HG03139 (cell line): Measurements from ENCODE around the gene ZSCAN32.

Source experiments
- ATAC-seq: cut with Tn5 transposase; IDR thresholded peaks from one replicate; pipeline ENCODE4 v1.9.1; 2021; ENCODE audit not compliant: unreplicated experiment

Gene ZSCAN32

GRCh38 chr16:3400779-3401688, at the start of gene ZSCAN32, which contains the start of gene ZNF174:
Gene ZSCAN32 (minus strand): TSS chr16:3401004. CDS start chr16:3397557, 3,447 bp downstream.
Gene ZNF174 (plus strand): TSS chr16:3401215. CDS start chr16:3402005, 790 bp downstream.
- ATAC-seq: peak; percentile 97

GRCh38 chr16:3444032-3444388, 43.2 kb upstream of the ZSCAN32 start:
- ATAC-seq: peak; percentile 13

GRCh38 chr16:3443108-3444031, 42.6 kb upstream of the ZSCAN32 start, which contains the start of the genes NAA60 and ZNF597:
Gene NAA60 (plus strand): TSS chr16:3443680. CDS start chr16:3476228, 32,548 bp downstream.
Gene ZNF597 (minus strand): TSS chr16:3443504. CDS start chr16:3443153, 351 bp downstream.
- peak; percentile 92 for ATAC-seq

GRCh38 chr16:3439637-3440036, 38.8 kb upstream of the ZSCAN32 start:
- ATAC-seq: no peak

GRCh38 chr16:3434373-3434772, 33.6 kb upstream of the ZSCAN32 start:
- no peak for ATAC-seq

- no peak for ATAC-seq
These were observed 31.0 kb upstream of the ZSCAN32 start for GRCh38 chr16:3431779-3432219.

GRCh38 chr16:3413730-3414379, 13.1 kb upstream of the ZSCAN32 start:
- ATAC-seq: no peak

- no peak for ATAC-seq
These were observed 7.9 kb upstream of the ZSCAN32 start for GRCh38 chr16:3408561-3409197.

GRCh38 chr16:3401719-3402397, 1.1 kb upstream of the ZSCAN32 start:
- no peak for ATAC-seq

GRCh38 chr16:3400446-3400778, 392 bp downstream of the ZSCAN32 start:
- ATAC-seq: no peak

- ATAC-seq: no peak
These were observed 11.0 kb downstream of the ZSCAN32 start for GRCh38 chr16:3389663-3390338.

GRCh38 chr16:3388325-3388724, 12.5 kb downstream of the ZSCAN32 start:
- ATAC-seq: no peak

- ATAC-seq: no peak
These were observed 17.8 kb downstream of the ZSCAN32 start for GRCh38 chr16:3383045-3383448.

GRCh38 chr16:3377917-3378316, 22.9 kb downstream of the ZSCAN32 start:
- ATAC-seq: no peak

- no peak for ATAC-seq
These were observed 25.1 kb downstream of the ZSCAN32 start for GRCh38 chr16:3375680-3376079.

GRCh38 chr16:3369073-3369472, 31.7 kb downstream of the ZSCAN32 start:
- ATAC-seq: no peak

GRCh38 chr16:3364774-3365427, 35.9 kb downstream of the ZSCAN32 start:
- ATAC-seq: peak; percentile 71

GRCh38 chr16:3363793-3364192, 37.0 kb downstream of the ZSCAN32 start:
- ATAC-seq: no peak

GRCh38 chr16:3362931-3363330, 37.9 kb downstream of the ZSCAN32 start:
- no peak for ATAC-seq
